ENCODE measurements around the gene GLRA2. TPM values are rescaled to one million over a fixed set of nuclear protein-coding genes. Genes with fewer than 3 reads are reported as not detected.

Gene GLRA2
- not detected for total RNA-seq

- TF ChIP-seq POLR2A (IDR thresholded peaks at IDR 0.05) = no peak
- TF ChIP-seq CTCF (IDR thresholded peaks at IDR 0.05) = no peak
- Histone ChIP-seq H3K4me1 (peaks cover 0 to 7% (median 0%) of the 10 kb centered on the region in 3 donors), H3K27ac (no peak within 1 kb of the TSS), H3K9me3 (no peaks in the 10 kb centered on the region), H3K27me3 (no peaks in the 10 kb centered on the region), H3K36me3 (no peaks in the 10 kb centered on the region), H3K4me3 (no peak within 1 kb of the TSS)
- 15 to 20% methylated on average over 4 to 16 of the region's 17 CpGs for WGBS, 2 donors
- intact Hi-C loops (cut with DNase I) = no loop called here
- no peak for DNase-seq
Observed at GRCh38 chrX:14529290-14529989, at the start of gene GLRA2. Gene GLRA2, plus strand, starts transcription at chrX:14529536. Its CDS starts 522 bp downstream, at chrX:14530058.

GRCh38 chrX:14489437-14489836 lies 39.9 kb upstream of the GLRA2 start:
- no peak for DNase-seq
- H3K4me3 ChIP-seq = no peak overlapping the region
- no peaks in the 10 kb centered on the region for H3K9me3 ChIP-seq
- intact Hi-C loops (cut with DNase I) = no loop called here
- no peaks in the 10 kb centered on the region for H3K27me3 ChIP-seq
- no peaks in the 10 kb centered on the region for H3K36me3 ChIP-seq
- WGBS, 2 donors = 47 to 81% methylated on average over 6 to 8 of the region's 8 CpGs
- H3K27ac ChIP-seq = no peak overlapping the region
- no peaks in the 10 kb centered on the region for H3K4me1 ChIP-seq
- TF ChIP-seq POLR2A (IDR thresholded peaks at IDR 0.05) = no peak
- no peak for TF ChIP-seq CTCF (IDR thresholded peaks at IDR 0.05)

GRCh38 chrX:14491689-14492088 lies 37.6 kb upstream of the GLRA2 start:
- Histone ChIP-seq H3K27me3 (no peaks in the 10 kb centered on the region), H3K36me3 (no peaks in the 10 kb centered on the region), H3K27ac (no peak overlapping the region), H3K4me3 (no peak overlapping the region), H3K9me3 (no peaks in the 10 kb centered on the region), H3K4me1 (peaks cover 0 to 2% (median 0%) of the 10 kb centered on the region in 3 donors)
- no peak for DNase-seq
- no peak for TF ChIP-seq POLR2A (IDR thresholded peaks at IDR 0.05)
- no peak for TF ChIP-seq CTCF (IDR thresholded peaks at IDR 0.05)
- WGBS, 2 donors = 32 to 49% methylated on average over 3 of the region's 3 CpGs
- intact Hi-C loops (cut with DNase I) = no loop called here

GRCh38 chrX:14496674-14497073 lies 32.7 kb upstream of the GLRA2 start:
- Histone ChIP-seq H3K4me1 (peaks cover 0 to 13% (median 0%) of the 10 kb centered on the region in 3 donors), H3K9me3 (no peaks in the 10 kb centered on the region), H3K27ac (peak overlapping the region in 2 of 4 donors; percentile 28 to 39), H3K36me3 (no peaks in the 10 kb centered on the region), H3K27me3 (no peaks in the 10 kb centered on the region), H3K4me3 (peak overlapping the region in 3 of 4 donors; percentile 9 to 46 (median 20))
- 34 to 41% methylated on average over 3 of the region's 3 CpGs for WGBS, 2 donors
- TF ChIP-seq POLR2A (IDR thresholded peaks at IDR 0.05) = no peak
- TF ChIP-seq CTCF (IDR thresholded peaks at IDR 0.05) = no peak
- DNase-seq = no peak
- intact Hi-C loops (cut with DNase I) = no loop called here

- WGBS, 2 donors = 5 to 8% methylated on average over 4 of the region's 4 CpGs
- TF ChIP-seq CTCF (IDR thresholded peaks at IDR 0.05) (no peak), POLR2A (IDR thresholded peaks at IDR 0.05) (no peak)
- Histone ChIP-seq H3K9me3 (no peaks in the 10 kb centered on the region), H3K4me1 (peaks cover 0 to 16% (median 0%) of the 10 kb centered on the region in 3 donors), H3K27me3 (no peaks in the 10 kb centered on the region), H3K36me3 (no peaks in the 10 kb centered on the region), H3K4me3 (peak overlapping the region in 3 of 4 donors; percentile 9 to 46 (median 20)), H3K27ac (peak overlapping the region in 3 of 4 donors; percentile 28 to 39 (median 29))
- intact Hi-C loops (cut with DNase I) = no loop called here
- DNase-seq = no peak
Observed at GRCh38 chrX:14497184-14497666, 32.1 kb upstream of the GLRA2 start.

Data from esophagus squamous epithelium (tissue), 5 donors.